Tibial artery (tissue), 4 donors: ENCODE data around the gene LRP2BP.

ENCODE experiments used
- DNase-seq, 2 donors: peaks; one replicate each; pipeline ENCODE4 v3.0.0-alpha.2; 2019
- H3K27ac ChIP-seq, 2 donors: fragments of 200-600 bp; sonication (generic) in 1 of 2; 1 replicate in 1 of 2; 2 replicates in 1 of 2; pipeline ENCODE4 v1.5.1; 2018 to 2019; ENCODE audit warnings: mild to moderate bottlenecking in 1 of 2
- H3K27me3 ChIP-seq, 2 donors: fragments of 200-600 bp; sonication (generic) in 1 of 2; one replicate each; pipeline versions ENCODE4 v1.5.1 to v1.6.0; 2016 to 2019
- H3K36me3 ChIP-seq, 3 donors: fragments of 200-600 bp; sonication (generic) in 2 of 3; one replicate each; pipeline ENCODE4 v1.5.1; 2016 to 2019; ENCODE audit warnings: mild to moderate bottlenecking in 2 of 3
- H3K4me1 ChIP-seq, 4 donors: fragments of 200-600 bp; sonication (generic) in 2 of 4; 1 replicate in 3 of 4; 2 replicates in 1 of 4; pipeline ENCODE4 v1.5.1; 2016 to 2019
- H3K4me3 ChIP-seq, 2 donors: fragments of 200-600 bp; sonication (generic) in 1 of 2; 1 replicate in 1 of 2; 2 replicates in 1 of 2; pipeline ENCODE4 v1.5.1; 2018 to 2019; ENCODE audit warnings: mild to moderate bottlenecking in 2 of 2
- H3K9me3 ChIP-seq, 3 donors: fragments of 200-600 bp; sonication (generic) in 1 of 3; one replicate each; pipeline ENCODE4 v1.5.1; 2016 to 2019
- CTCF ChIP-seq, 2 experiments: fragments of 200-600 bp in 1 of 2; fragments of 450-650 bp in 1 of 2; IDR thresholded peaks; one replicate each; pipeline ENCODE4 v1.5.1; 2017 to 2019; ENCODE audit warnings: antibody characterized with exemption in 2 of 2, mild to moderate bottlenecking in 1 of 2, moderate library complexity in 1 of 2
- intact Hi-C: fragments of 100-400 bp; cut with DNase I; formaldehyde crosslinking; loops from one replicate; pipeline ENCODE4 v1.15.0; 2023; ENCODE audit warnings: low total_unique reads

The LRP2BP gene

GRCh38 chr4:185394568-185395237 lies 1.0 kb downstream of the LRP2BP start:
- intact Hi-C loops: loop anchor here (5.0 kb wide), 1 partner anchor 192 kb away; the partner anchor contains the start of gene CFAP97
- Histone ChIP-seq H3K9me3 (no peaks in the 10 kb centered on the region), H3K36me3 (peaks cover 5 to 8% (median 7%) of the 10 kb centered on the region in 3 donors), H3K4me3 (peak overlapping the region; percentile 82 to 86), H3K4me1 (peaks cover 0 to 32% (median 16%) of the 10 kb centered on the region in 4 donors), H3K27ac (peak overlapping the region; percentile 100), H3K27me3 (no peaks in the 10 kb centered on the region)
- no peak for DNase-seq
- TF ChIP-seq CTCF (IDR thresholded peaks at IDR 0.05): no peak

- intact Hi-C loops: no loop called here
- Histone ChIP-seq H3K4me1 (peaks cover 0 to 10% (median 3%) of the 10 kb centered on the region in 4 donors), H3K9me3 (no peaks in the 10 kb centered on the region), H3K27me3 (no peaks in the 10 kb centered on the region), H3K36me3 (no peaks in the 10 kb centered on the region), H3K27ac (no peak overlapping the region), H3K4me3 (no peak overlapping the region)
- no peak for TF ChIP-seq CTCF (IDR thresholded peaks at IDR 0.05)
- DNase-seq: no peak
These were observed 3.6 kb downstream of the LRP2BP start for GRCh38 chr4:185392156-185392555.

GRCh38 chr4:185390941-185391340 lies 4.8 kb downstream of the LRP2BP start:
- no peak for TF ChIP-seq CTCF (IDR thresholded peaks at IDR 0.05)
- H3K4me1 ChIP-seq: peaks cover 0 to 14% (median 3%) of the 10 kb centered on the region in 4 donors
- DNase-seq: no peak
- H3K9me3 ChIP-seq: no peaks in the 10 kb centered on the region
- no peaks in the 10 kb centered on the region for H3K27me3 ChIP-seq
- no peaks in the 10 kb centered on the region for H3K36me3 ChIP-seq
- intact Hi-C loops: no loop called here
- no peak overlapping the region for H3K27ac ChIP-seq
- no peak overlapping the region for H3K4me3 ChIP-seq

GRCh38 chr4:185387957-185388356 lies 7.8 kb downstream of the LRP2BP start:
- intact Hi-C loops: no loop called here
- no peaks in the 10 kb centered on the region for H3K27me3 ChIP-seq
- no peak overlapping the region for H3K4me3 ChIP-seq
- H3K9me3 ChIP-seq: no peaks in the 10 kb centered on the region
- DNase-seq: no peak
- no peak overlapping the region for H3K27ac ChIP-seq
- H3K4me1 ChIP-seq: peaks cover 0 to 23% (median 1%) of the 10 kb centered on the region in 4 donors
- no peak for TF ChIP-seq CTCF (IDR thresholded peaks at IDR 0.05)
- H3K36me3 ChIP-seq: no peaks in the 10 kb centered on the region

- Histone ChIP-seq H3K27me3 (no peaks in the 10 kb centered on the region), H3K9me3 (no peaks in the 10 kb centered on the region), H3K4me1 (peaks cover 0 to 23% (median 1%) of the 10 kb centered on the region in 4 donors), H3K27ac (peak overlapping the region; percentile 12 to 23), H3K4me3 (peak overlapping the region in 1 of 2 donors; percentile 2), H3K36me3 (no peaks in the 10 kb centered on the region)
- DNase-seq: no peak
- no peak for TF ChIP-seq CTCF (IDR thresholded peaks at IDR 0.05)
- intact Hi-C loops: no loop called here
These were observed 10.8 kb downstream of the LRP2BP start for GRCh38 chr4:185384930-185385331.
